ENCODE measurements around the gene TMEM164.

TMEM164 gene

DNA sequence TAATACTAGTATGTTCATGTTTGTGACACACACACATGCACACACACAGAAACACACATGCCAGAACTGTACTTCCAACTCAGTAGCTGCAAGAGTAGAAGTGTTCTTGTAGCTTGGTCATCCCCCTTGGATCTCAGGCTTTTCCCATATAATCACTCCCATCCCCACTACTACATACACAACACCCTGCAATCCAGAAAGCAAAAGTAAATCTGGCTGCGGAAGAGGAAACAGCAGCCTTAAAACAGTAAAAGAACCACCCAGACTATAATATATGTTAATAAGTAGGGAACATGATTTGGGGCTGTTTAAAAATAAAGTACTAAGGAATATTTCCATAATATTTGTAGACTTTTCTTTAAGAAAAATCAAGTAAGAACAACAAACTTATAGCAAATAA is 211.8 kb downstream of the TMEM164 start:
- DNase-seq = no peak
- no peaks in the 10 kb centered on the region for H3K4me1 Mint-ChIP-seq
- no peak overlapping the region for H3K27ac Mint-ChIP-seq
- H3K4me3 Mint-ChIP-seq = no peak overlapping the region
- TF ChIP-seq, protein P1, sequence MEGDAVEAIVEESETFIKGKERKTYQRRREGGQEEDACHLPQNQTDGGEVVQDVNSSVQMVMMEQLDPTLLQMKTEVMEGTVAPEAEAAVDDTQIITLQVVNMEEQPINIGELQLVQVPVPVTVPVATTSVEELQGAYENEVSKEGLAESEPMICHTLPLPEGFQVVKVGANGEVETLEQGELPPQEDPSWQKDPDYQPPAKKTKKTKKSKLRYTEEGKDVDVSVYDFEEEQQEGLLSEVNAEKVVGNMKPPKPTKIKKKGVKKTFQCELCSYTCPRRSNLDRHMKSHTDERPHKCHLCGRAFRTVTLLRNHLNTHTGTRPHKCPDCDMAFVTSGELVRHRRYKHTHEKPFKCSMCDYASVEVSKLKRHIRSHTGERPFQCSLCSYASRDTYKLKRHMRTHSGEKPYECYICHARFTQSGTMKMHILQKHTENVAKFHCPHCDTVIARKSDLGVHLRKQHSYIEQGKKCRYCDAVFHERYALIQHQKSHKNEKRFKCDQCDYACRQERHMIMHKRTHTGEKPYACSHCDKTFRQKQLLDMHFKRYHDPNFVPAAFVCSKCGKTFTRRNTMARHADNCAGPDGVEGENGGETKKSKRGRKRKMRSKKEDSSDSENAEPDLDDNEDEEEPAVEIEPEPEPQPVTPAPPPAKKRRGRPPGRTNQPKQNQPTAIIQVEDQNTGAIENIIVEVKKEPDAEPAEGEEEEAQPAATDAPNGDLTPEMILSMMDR (IDR thresholded peaks at IDR 0.05) = no peak
- no peaks in the 10 kb centered on the region for H3K9me3 Mint-ChIP-seq
- H3K27me3 Mint-ChIP-seq (ENCODE audit: low read depth, poor library complexity) = no peaks in the 10 kb centered on the region
- H3K36me3 Mint-ChIP-seq (ENCODE audit: low read depth) = peaks cover 5% of the 10 kb centered on the region

DNA sequence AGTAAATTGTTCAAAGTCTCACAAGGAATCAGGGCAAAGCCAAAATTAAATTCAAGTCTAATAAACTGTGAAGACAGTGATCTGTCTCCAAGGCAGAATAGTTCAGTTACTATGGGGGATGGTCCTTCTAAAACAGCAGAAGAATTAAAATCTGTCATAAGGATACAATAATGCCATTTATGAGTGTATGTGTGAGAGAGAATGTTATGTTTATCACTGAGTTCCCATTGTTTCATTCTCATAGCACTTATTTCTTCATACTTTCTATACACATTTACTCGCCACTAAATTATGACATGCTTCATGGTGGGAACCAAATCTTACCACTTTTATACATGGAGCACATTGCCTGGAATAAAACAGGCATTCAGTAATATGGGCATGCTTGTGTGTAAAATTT is 212.5 kb downstream of the TMEM164 start:
- DNase-seq = no peak
- Mint-ChIP-seq H3K4me1 (no peaks in the 10 kb centered on the region), H3K4me3 (no peak overlapping the region), H3K27ac (no peak overlapping the region), H3K27me3 (ENCODE audit: low read depth, poor library complexity) (no peaks in the 10 kb centered on the region), H3K9me3 (no peaks in the 10 kb centered on the region), H3K36me3 (ENCODE audit: low read depth) (peaks cover 5% of the 10 kb centered on the region)
- TF ChIP-seq, protein P1 (IDR thresholded peaks at IDR 0.05) = no peak

DNA sequence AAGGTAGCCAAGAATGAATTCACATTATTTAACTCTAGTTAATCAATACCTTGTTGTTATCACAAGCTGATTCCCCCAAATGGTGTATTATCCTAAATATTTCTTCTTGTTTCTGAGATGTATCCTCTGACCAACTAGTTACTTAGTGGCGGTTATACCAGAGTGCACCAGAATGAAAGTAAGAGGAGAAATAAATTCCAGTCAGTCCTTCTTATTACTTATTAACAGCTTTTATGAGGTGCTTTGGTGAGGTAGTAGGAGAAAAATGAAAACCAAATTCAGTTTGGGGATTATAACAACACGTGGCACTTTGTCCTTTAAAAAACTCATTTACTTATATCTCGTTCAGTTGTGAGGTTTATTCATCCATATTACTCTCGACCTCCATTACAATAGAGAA is 213.1 kb downstream of the TMEM164 start:
- peak overlapping the region; percentile 6 for H3K27ac Mint-ChIP-seq
- H3K4me3 Mint-ChIP-seq = no peak overlapping the region
- no peaks in the 10 kb centered on the region for H3K27me3 Mint-ChIP-seq (ENCODE audit: low read depth, poor library complexity)
- no peaks in the 10 kb centered on the region for H3K9me3 Mint-ChIP-seq
- peaks cover 5% of the 10 kb centered on the region for H3K36me3 Mint-ChIP-seq (ENCODE audit: low read depth)
- DNase-seq = no peak
- no peaks in the 10 kb centered on the region for H3K4me1 Mint-ChIP-seq
- TF ChIP-seq, protein P1 (IDR thresholded peaks at IDR 0.05) = no peak

DNA sequence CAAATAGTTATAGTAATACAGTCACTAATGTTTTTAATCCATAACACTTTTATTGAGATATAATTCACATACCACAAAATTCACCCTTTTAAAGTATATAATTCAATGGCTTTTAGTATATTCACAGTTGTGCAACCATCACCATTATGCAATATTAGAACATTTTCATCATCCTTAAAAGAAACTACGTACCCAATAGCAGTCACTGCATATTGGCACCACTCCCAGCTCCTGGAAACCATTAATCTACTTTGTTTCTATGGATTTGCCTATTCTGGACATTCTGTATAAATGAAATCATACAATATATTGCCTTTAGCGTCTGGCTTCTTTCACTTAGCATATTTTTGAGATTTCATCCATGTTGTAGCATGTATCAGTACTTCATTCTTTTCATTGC is 215.7 kb downstream of the TMEM164 start:
- no peak for DNase-seq
- peaks cover 4% of the 10 kb centered on the region for H3K27me3 Mint-ChIP-seq (ENCODE audit: low read depth, poor library complexity)
- TF ChIP-seq, protein P1 (IDR thresholded peaks at IDR 0.05) = no peak
- H3K36me3 Mint-ChIP-seq (ENCODE audit: low read depth) = peaks cover 5% of the 10 kb centered on the region
- H3K4me1 Mint-ChIP-seq = no peaks in the 10 kb centered on the region
- H3K27ac Mint-ChIP-seq = no peak overlapping the region
- H3K4me3 Mint-ChIP-seq = no peak overlapping the region
- H3K9me3 Mint-ChIP-seq = no peaks in the 10 kb centered on the region

DNA sequence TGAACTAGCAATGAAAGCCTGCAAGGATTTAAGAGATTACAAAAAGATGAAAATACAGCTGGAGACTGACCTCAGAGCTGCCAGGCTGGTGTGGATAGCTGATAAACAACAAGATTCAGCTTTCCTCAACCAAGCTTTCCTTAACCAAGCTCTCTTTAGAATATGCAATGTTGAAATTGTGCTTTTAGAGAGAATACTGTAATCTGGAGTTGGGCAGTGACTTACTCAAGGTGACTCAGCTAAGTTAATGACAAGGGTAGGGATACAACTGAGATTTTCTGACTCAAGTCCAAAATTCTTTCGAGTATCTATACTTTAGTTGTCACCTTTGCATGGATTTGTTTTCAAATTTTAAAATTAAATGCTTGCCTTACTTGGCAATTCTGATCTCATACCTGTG is 217.0 kb downstream of the TMEM164 start:
- H3K36me3 Mint-ChIP-seq (ENCODE audit: low read depth) = no peaks in the 10 kb centered on the region
- no peak overlapping the region for H3K27ac Mint-ChIP-seq
- H3K4me3 Mint-ChIP-seq = no peak overlapping the region
- H3K27me3 Mint-ChIP-seq (ENCODE audit: low read depth, poor library complexity) = peaks cover 4% of the 10 kb centered on the region
- H3K9me3 Mint-ChIP-seq = no peaks in the 10 kb centered on the region
- TF ChIP-seq, protein P1 (IDR thresholded peaks at IDR 0.05) = no peak
- H3K4me1 Mint-ChIP-seq = no peaks in the 10 kb centered on the region
- no peak for DNase-seq

DNA sequence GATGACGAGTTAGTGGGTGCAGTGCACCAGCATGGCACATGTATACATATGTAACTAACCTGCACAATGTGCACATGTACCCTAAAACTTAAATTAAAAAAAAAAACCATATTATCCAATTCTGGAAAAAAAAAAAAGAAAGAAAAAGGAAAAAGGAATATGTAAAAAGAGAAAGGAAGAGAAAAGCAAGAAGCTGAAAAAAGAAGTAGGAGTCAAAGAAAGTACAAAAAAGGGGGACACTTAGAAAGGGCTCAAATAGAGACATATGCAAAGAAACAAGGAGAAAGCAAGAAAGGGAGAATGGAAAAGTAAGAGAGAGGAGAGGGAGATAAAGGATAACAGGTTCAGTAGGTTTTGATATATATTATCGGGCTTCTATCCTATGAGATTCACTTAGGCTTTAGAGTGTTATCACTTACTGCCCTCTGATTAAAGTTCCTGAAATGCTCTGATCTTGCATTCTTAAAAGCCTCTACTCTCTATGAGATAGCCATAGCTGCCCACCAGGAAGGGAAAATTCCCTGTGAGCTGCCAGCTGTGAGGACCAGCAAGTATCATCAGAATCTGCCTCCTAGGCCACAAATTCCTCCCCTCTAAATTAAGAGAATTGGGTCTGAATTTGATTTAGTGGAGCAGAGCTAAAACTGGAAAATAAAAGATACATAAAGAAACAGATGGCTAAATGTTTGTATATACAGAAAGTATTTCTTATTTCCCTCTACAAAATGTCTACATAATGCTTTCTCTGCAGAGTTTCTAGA is 219.8 kb downstream of the TMEM164 start:
- Mint-ChIP-seq H3K36me3 (ENCODE audit: low read depth) (no peaks in the 10 kb centered on the region), H3K27me3 (ENCODE audit: low read depth, poor library complexity) (peaks cover 4% of the 10 kb centered on the region), H3K9me3 (no peaks in the 10 kb centered on the region), H3K4me1 (no peaks in the 10 kb centered on the region), H3K27ac (no peak overlapping the region), H3K4me3 (no peak overlapping the region)
- DNase-seq = no peak
- TF ChIP-seq, protein P1 (IDR thresholded peaks at IDR 0.05) = no peak

Measured in nephron progenitor cell (in vitro differentiated cells).